HepG2 (cell line): ENCODE results near the gene UPK1B. TPM values are rescaled to one million over a fixed set of nuclear protein-coding genes. Genes with fewer than 3 reads are reported as not detected.

Experiments used
- CENPX ChIP-seq: sonication (generic); formaldehyde crosslinking; IDR thresholded peaks from 2 replicates; pipeline ENCODE4 v1.9.0; 2021; ENCODE audit warnings: mild to moderate bottlenecking, missing genetic modification reagents, moderate library complexity
- ESRRA ChIP-seq: sonication (generic); formaldehyde crosslinking; IDR thresholded peaks from 2 replicates; pipeline ENCODE4 v1.5.1; 2020; ENCODE audit warnings: mild to moderate bottlenecking, low read depth, missing genetic modification reagents
- NBN ChIP-seq: fragments of 450-650 bp; conservative IDR thresholded peaks from 2 replicates; pipeline ENCODE4 v1.6.1; 2017
- NRL ChIP-seq: sonication (generic); formaldehyde crosslinking; IDR thresholded peaks from 2 replicates; pipeline ENCODE4 v1.5.0; 2020; ENCODE audit warnings: missing genetic modification reagents, mild to moderate bottlenecking, moderate library complexity, borderline replicate concordance
- SALL2 ChIP-seq: sonication (generic); formaldehyde crosslinking; IDR thresholded peaks from 2 replicates; pipeline ENCODE4 v1.8.1; 2023; ENCODE audit warnings: mild to moderate bottlenecking, missing genetic modification reagents, inconsistent platforms
- SATB2 ChIP-seq: sonication (generic); formaldehyde crosslinking; IDR thresholded peaks from 2 replicates; pipeline ENCODE4 v1.5.0; 2020; ENCODE audit warnings: missing genetic modification reagents
- ZHX2 ChIP-seq, 2 experiments: sonication (generic) in 1 of 2; formaldehyde crosslinking in 1 of 2; IDR thresholded peaks; 2 replicates each; pipeline versions ENCODE4 v1.6.1 to v1.9.0; 2014 to 2022; ENCODE audit warnings: antibody characterized with exemption in 1 of 2, borderline replicate concordance in 1 of 2, inconsistent platforms in 1 of 2, low read depth in 1 of 2, missing genetic modification reagents in 1 of 2
- ZNF280D ChIP-seq: sonication (generic); formaldehyde crosslinking; IDR thresholded peaks from 2 replicates; pipeline ENCODE4 v1.5.1; 2020; ENCODE audit warnings: mild to moderate bottlenecking, missing genetic modification reagents
- ZNF646 ChIP-seq: sonication (generic); formaldehyde crosslinking; IDR thresholded peaks from 2 replicates; pipeline ENCODE4 v1.9.0; 2021; ENCODE audit warnings: mild to moderate bottlenecking, missing genetic modification reagents
- polyA plus RNA-seq, 8 experiments: library from polyadenylated mRNA; depleted of rRNA in 3 of 8; stranded (reverse) in 7 of 8; unstranded in 1 of 8; fragments of >200 nt; fragmentation: Illumina TruSeq in 4 of 8; extraction: Trizol in 4 of 8; gene quantifications; 2 replicates each; pipeline versions ENCODE4 v1.2.1 to v1.2.3, GENCODE V29; 2011 to 2016; ENCODE audit warnings: low read depth in 4 of 8, missing spikeins in 1 of 8, mixed read lengths in 1 of 8; ENCODE audit not compliant: insufficient read depth in 1 of 8
- total RNA-seq, 5 experiments: library from RNA; depleted of rRNA; stranded (reverse); fragments of >200 nt; fragmentation: Illumina TruSeq; extraction: Trizol; gene quantifications; 2 replicates each; pipeline ENCODE4 v1.2.3, GENCODE V29; 2016; ENCODE audit warnings: low read depth in 1 of 5

UPK1B gene
- total and polyA plus RNA-seq, 2 of the 13 experiments (the other 11 are each of a cell fraction or from before 2014, with no cell fraction given) = not detected

GRCh38 chr3:119240591-119241434, 67.4 kb downstream of the UPK1B start, which contains the start of gene B4GALT4 (continued):
- no peak for TF ChIP-seq ZNF280D (CRISPR knock-in tag)
- TF ChIP-seq ESRRA = no peak
- TF ChIP-seq ZHX2 (IDR thresholded peaks at IDR 0.05; ENCODE audit: low read depth) = no peak
- TF ChIP-seq ZHX2 (CRISPR knock-in tag; IDR thresholded peaks at IDR 0.05; ENCODE audit: borderline replicate concordance) = 0 out of 2 replicates have a peak, but pooled peaks have one; percentile 28
- 0 out of 2 replicates have a peak, but pooled peaks have one; percentile 50 for TF ChIP-seq SATB2 (CRISPR knock-in tag)
- no peak for TF ChIP-seq CENPX (CRISPR knock-in tag)
- no peak for TF ChIP-seq ZNF646 (CRISPR knock-in tag)
- no peak for TF ChIP-seq NBN
- peak; percentile 36; the same call in 1 of the 2 replicates for TF ChIP-seq SALL2 (CRISPR knock-in tag)
- TF ChIP-seq NRL (CRISPR knock-in tag) = peak; percentile 56
